BE2C (cell line): Measurements from ENCODE around the gene NR1I2.

ENCODE experiments used
- DNase-seq: peaks from one replicate; pipeline ENCODE4 v3.0.0-alpha.2; 2020
- H3K27me3 ChIP-seq: fragments of 250-450 bp; sonication (Bioruptor Pico); 2 replicates; pipeline ENCODE4 v1.5.1; 2020; ENCODE audit warnings: mild to moderate bottlenecking
- H3K36me3 ChIP-seq: fragments of 250-450 bp; sonication (Bioruptor Pico); 2 replicates; pipeline ENCODE4 v1.5.1; 2020; ENCODE audit warnings: mild to moderate bottlenecking
- H3K4me1 ChIP-seq: fragments of 250-450 bp; sonication (Bioruptor Pico); 2 replicates; pipeline ENCODE4 v1.5.1; 2020
- H3K4me3 ChIP-seq: 2 replicates; pipeline ENCODE4 v1.5.1; 2011; ENCODE audit warnings: low read depth, low read length
- H3K9me3 ChIP-seq: fragments of 250-450 bp; sonication (Bioruptor Pico); 2 replicates; pipeline ENCODE4 v1.5.1; 2020
- TF ChIP-seq, protein P1 (sequence below): IDR thresholded peaks from 2 replicates; pipeline ENCODE4 v1.5.1; 2012; ENCODE audit warnings: mild to moderate bottlenecking, low read depth, low read length

The NR1I2 gene

DNA sequence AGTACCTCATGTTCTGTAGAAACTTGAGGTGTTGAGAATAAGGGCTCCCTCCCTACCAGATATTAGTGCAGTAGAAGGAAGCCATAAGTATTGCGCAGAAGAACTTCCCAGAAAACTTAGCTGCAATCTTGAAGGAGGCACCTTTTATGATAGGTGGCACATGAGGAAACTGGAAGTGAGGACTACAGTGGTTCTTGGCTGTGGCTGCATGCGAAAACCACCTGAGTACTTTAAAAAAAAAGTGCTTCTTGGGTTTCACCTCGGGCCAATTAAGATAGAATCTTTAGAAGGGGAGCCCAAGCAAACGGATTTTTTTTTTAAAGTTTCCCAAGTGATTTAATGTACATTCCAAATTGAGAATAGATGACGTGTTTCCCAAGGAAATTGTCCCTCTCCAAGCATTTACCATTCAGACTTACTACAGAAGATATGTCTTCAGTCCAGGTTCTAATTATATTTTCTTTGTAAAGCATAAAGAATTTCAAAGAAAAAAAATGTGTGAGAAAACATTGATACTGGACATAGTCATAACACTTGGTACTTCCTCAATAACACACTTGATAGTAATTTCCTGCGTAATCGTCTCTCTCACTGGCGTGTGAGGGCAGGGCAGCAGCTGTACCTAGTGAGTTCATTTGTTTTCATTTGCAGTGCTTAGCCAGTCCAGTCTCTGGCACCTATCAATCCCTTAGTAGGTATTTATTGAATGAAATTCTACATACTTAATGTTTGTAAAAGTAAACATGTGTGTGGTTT, 12.3 kb upstream of the NR1I2 start:
- H3K4me1 ChIP-seq = no peaks in the 10 kb centered on the region
- H3K27me3 ChIP-seq = peaks cover 15% of the 10 kb centered on the region
- no peaks in the 10 kb centered on the region for H3K9me3 ChIP-seq
- no peak for DNase-seq
- no peak overlapping the region for H3K4me3 ChIP-seq
- H3K36me3 ChIP-seq = no peaks in the 10 kb centered on the region
- TF ChIP-seq, protein P1, sequence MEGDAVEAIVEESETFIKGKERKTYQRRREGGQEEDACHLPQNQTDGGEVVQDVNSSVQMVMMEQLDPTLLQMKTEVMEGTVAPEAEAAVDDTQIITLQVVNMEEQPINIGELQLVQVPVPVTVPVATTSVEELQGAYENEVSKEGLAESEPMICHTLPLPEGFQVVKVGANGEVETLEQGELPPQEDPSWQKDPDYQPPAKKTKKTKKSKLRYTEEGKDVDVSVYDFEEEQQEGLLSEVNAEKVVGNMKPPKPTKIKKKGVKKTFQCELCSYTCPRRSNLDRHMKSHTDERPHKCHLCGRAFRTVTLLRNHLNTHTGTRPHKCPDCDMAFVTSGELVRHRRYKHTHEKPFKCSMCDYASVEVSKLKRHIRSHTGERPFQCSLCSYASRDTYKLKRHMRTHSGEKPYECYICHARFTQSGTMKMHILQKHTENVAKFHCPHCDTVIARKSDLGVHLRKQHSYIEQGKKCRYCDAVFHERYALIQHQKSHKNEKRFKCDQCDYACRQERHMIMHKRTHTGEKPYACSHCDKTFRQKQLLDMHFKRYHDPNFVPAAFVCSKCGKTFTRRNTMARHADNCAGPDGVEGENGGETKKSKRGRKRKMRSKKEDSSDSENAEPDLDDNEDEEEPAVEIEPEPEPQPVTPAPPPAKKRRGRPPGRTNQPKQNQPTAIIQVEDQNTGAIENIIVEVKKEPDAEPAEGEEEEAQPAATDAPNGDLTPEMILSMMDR = no peak

DNA sequence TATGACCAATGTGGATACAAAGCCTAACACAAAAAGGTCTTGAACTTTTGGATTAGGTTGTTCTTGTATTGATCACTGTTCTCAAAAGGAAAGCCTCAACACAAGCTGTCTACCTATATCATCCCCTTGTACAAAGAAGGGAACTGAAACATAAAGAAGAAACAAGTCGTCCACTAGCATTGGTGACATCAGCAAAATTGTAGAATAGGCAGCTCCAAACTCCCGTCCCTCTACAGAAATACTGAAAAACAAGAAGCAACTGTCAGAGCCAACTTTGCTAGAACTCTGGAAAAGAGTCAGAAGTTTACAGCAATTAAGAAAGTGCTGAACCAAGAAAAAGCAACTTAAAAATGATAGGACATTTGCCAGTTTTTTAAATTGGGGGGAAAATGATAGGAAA, 7.5 kb upstream of the NR1I2 start:
- Histone ChIP-seq H3K4me1 (no peaks in the 10 kb centered on the region), H3K4me3 (no peak overlapping the region), H3K27me3 (peaks cover 11% of the 10 kb centered on the region), H3K9me3 (no peaks in the 10 kb centered on the region), H3K36me3 (no peaks in the 10 kb centered on the region)
- TF ChIP-seq, protein P1 = no peak
- no peak for DNase-seq

DNA sequence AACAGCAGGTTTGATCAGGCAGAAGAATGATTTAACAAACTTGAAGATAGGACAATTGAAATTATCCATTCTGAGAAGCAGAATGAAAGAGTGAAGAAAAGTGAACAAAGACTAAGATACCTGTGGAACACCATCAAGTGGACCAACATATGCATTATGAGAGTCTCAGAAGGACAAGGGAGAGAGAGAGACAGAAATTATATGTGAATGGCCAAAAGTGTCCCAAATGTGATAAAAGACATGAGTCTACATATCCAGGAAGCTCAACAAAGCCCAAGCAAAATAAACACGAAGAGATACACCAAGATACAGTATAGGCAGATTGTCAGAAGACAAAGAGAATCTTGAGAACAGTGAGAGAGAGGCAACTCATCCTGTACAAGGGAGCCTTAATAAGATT, 5.6 kb upstream of the NR1I2 start:
- no peak for DNase-seq
- Histone ChIP-seq H3K4me1 (no peaks in the 10 kb centered on the region), H3K4me3 (no peak overlapping the region), H3K27me3 (peaks cover 11% of the 10 kb centered on the region), H3K36me3 (no peaks in the 10 kb centered on the region), H3K9me3 (no peaks in the 10 kb centered on the region)
- TF ChIP-seq, protein P1 = no peak

DNA sequence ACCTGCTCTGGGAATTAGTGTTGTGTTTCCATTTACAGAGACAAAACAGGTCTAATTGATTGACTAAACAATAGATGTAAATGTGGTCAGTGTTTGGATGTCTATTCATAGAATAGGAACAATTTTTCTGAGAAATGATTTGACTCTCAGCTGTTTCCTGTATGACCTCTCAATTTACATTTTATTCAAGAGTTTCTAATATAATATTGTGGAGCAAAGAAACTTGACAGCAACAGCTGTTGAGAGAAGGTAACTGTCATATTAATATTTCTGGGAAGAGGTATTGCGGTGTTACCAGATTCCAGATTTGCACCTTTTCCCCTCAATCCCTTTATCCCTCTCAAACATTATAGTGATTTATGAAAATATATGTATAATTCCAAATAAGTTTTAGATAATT, 3.7 kb upstream of the NR1I2 start:
- Histone ChIP-seq H3K36me3 (no peaks in the 10 kb centered on the region), H3K4me1 (no peaks in the 10 kb centered on the region), H3K4me3 (no peak overlapping the region), H3K27me3 (0 out of 2 replicates have a peak, but pooled peaks cover 5% of the 10 kb centered on the region), H3K9me3 (no peaks in the 10 kb centered on the region)
- TF ChIP-seq, protein P1 = no peak
- no peak for DNase-seq

DNA sequence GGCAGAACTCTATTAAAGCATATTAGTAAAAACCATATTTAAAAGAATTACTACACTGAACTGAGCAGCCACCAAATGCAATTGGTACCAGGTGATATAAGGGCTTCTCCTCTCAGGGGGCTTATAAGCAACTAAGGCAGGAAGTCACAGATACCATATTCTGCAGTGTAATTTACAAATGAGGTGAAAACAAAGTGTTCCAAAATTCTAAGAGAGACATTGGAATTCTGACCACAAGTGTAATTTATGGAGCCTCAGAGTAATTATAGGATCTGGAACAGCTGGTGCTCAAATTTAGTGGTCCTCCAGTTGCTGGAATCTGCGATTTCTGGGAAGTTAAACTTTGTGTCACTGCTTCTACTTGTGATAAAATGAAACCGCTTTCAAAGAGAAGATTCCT, 3.1 kb upstream of the NR1I2 start:
- Histone ChIP-seq H3K27me3 (no peaks in the 10 kb centered on the region), H3K4me1 (no peaks in the 10 kb centered on the region), H3K9me3 (no peaks in the 10 kb centered on the region), H3K4me3 (no peak overlapping the region), H3K36me3 (no peaks in the 10 kb centered on the region)
- TF ChIP-seq, protein P1 = no peak
- DNase-seq = no peak

DNA sequence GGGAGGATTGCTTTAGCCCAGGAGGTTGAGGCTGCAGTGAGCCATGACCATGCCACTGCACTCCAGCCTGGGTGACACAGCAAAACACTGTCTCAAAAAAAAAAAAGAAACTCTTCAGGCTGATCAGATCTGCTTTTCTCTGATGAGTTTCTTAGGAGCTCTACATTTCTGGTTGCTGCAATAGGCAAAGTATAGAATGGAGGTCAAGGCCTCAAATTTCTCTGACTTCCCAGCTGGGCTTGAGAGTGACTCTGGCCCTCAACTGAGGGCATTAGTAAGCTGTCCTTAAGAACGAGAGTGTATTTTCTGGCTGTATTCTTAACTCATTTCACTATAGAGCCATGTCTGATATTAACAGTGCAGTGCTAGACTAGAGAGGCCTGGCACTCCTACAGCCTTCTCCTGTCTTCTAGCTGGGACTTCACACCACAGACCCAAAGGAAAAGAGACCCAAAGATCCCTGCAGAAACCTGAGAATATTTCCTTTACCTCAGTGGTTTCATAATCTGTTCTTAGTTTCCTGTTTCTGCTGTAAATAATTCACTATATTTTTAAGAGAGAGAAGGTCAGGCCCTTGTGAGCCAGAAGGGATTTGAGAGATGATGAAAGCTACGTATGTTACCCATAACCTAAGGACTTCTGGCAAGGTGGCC, 2.0 kb upstream of the NR1I2 start:
- Histone ChIP-seq H3K9me3 (no peaks in the 10 kb centered on the region), H3K4me3 (no peak overlapping the region), H3K36me3 (no peaks in the 10 kb centered on the region), H3K27me3 (no peaks in the 10 kb centered on the region), H3K4me1 (no peaks in the 10 kb centered on the region)
- TF ChIP-seq, protein P1 = no peak
- DNase-seq = no peak
